ENCODE results near the gene DNAH6.

DNA sequence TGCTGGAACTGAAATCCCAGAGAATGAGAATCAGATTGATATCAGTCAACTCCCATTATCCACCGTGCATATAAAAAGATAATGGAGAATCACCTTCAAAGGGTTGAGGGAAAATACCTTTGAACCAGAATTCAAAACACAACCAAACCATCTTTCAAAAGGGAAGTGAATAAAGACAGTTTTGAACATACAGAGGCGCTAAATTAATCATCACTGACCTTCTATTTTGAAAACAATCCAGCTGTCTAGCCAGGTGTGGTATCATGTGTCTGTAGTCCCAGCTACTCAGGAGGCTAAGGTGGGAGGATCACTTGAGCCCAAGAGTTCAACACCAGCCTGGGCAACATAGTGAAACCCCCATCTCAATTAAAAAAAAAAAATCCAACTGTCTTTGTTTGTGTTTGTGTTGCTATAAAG lies 300.9 kb downstream of the DNAH6 start:
- TF ChIP-seq, protein P1, sequence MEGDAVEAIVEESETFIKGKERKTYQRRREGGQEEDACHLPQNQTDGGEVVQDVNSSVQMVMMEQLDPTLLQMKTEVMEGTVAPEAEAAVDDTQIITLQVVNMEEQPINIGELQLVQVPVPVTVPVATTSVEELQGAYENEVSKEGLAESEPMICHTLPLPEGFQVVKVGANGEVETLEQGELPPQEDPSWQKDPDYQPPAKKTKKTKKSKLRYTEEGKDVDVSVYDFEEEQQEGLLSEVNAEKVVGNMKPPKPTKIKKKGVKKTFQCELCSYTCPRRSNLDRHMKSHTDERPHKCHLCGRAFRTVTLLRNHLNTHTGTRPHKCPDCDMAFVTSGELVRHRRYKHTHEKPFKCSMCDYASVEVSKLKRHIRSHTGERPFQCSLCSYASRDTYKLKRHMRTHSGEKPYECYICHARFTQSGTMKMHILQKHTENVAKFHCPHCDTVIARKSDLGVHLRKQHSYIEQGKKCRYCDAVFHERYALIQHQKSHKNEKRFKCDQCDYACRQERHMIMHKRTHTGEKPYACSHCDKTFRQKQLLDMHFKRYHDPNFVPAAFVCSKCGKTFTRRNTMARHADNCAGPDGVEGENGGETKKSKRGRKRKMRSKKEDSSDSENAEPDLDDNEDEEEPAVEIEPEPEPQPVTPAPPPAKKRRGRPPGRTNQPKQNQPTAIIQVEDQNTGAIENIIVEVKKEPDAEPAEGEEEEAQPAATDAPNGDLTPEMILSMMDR (IDR thresholded peaks at IDR 0.05), result no peak
- no peak for TF ChIP-seq POLR2A (IDR thresholded peaks at IDR 0.05)

Measured in right lobe of liver (tissue), 4 donors.